Ovary (tissue), 9 donors: ENCODE data around the gene RAB31. TPM values are rescaled to one million over a fixed set of nuclear protein-coding genes. Genes with fewer than 3 reads are reported as not detected.

Experiments
- DNase-seq, 5 donors: peaks; one replicate each; pipeline ENCODE4 v3.0.0-alpha.2; 2019 to 2020
- H3K27ac ChIP-seq, 2 donors: fragments of 200-600 bp; one replicate each; pipeline versions ENCODE4 v1.5.1 to v1.8.0; 2019 to 2022
- H3K27me3 ChIP-seq: fragments of 200-600 bp; one replicate; pipeline ENCODE4 v1.8.0; 2022
- H3K36me3 ChIP-seq: fragments of 200-600 bp; sonication (generic); one replicate; pipeline ENCODE4 v1.5.1; 2019
- H3K4me1 ChIP-seq: one replicate; pipeline ENCODE4 v1.8.1; 2013; ENCODE audit warnings: mild to moderate bottlenecking, moderate library complexity; ENCODE audit not compliant: insufficient read depth
- H3K4me3 ChIP-seq: fragments of 200-600 bp; sonication (generic); one replicate; pipeline ENCODE4 v1.5.1; 2017
- H3K9me3 ChIP-seq, 2 donors: fragments of 200-600 bp in 1 of 2; sonication (generic) in 1 of 2; one replicate each; pipeline versions ENCODE4 v1.5.1 to v1.8.1; 2013 to 2019; ENCODE audit warnings: mild to moderate bottlenecking in 1 of 2, moderate library complexity in 1 of 2
- EP300 ChIP-seq: sonication (generic); formaldehyde crosslinking; IDR thresholded peaks from one replicate; pipeline ENCODE4 v1.6.1; 2017; ENCODE audit warnings: antibody characterized with exemption
- POLR2A ChIP-seq: fragments of 450-650 bp; IDR thresholded peaks from one replicate; pipeline ENCODE4 v1.6.1; 2017; ENCODE audit warnings: antibody characterized with exemption, mild to moderate bottlenecking, moderate library complexity
- WGBS, 3 donors: extraction: QIAGEN DNeasy Blood & Tissue Kit in 1 of 3; methylation state at CpG; one replicate each; pipeline versions ENCODE4 v1.1.5 to v1.1.7; 2013 to 2017; 5-methylcytosine and 5-hydroxymethylcytosine counted together
- intact Hi-C, 4 donors: fragments of 100-400 bp; cut with DNase I; formaldehyde crosslinking; loops; one replicate each; pipeline versions ENCODE4 v1.11.0 to v1.15.1; 2022 to 2023
- polyA plus RNA-seq, 2 donors: library from polyadenylated mRNA; stranded (reverse); fragments of 200-250 nt in 1 of 2; fragments of 350-450 nt in 1 of 2; fragmentation: Illumina TruSeq in 1 of 2; extraction: RNeasy Lipid Tissue Mini Kit (QIAGEN cat#74804) in 1 of 2; gene quantifications; one replicate each; pipeline ENCODE4 v1.2.3, GENCODE V29; 2013 to 2014
- total RNA-seq, 7 donors: library from RNA; depleted of rRNA in 2 of 7; stranded (reverse); fragments of >200 nt in 2 of 7; fragmentation: NEBNext Ultra II Directional in 3 of 7; extraction: Animal tissue kit (Norgen Biotek cat#: 25700) in 3 of 7; gene quantifications; one replicate each; pipeline versions ENCODE4 v1.1.0 to v1.2.4, GENCODE V29; 2016 to 2023
- TF ChIP-seq, protein P1 (sequence below), 3 donors: fragments of 450-650 bp in 2 of 3; fragments of 200-600 bp in 1 of 3; IDR thresholded peaks; one replicate each; pipeline versions ENCODE4 v1.5.1 to v1.8.0; 2016 to 2022; ENCODE audit warnings: antibody characterized with exemption in 3 of 3, mild to moderate bottlenecking in 1 of 3
- donor health status: DM: no; HTN: no; CAD: no; lungs with moderate emphysema.
- donor health status: DM: no; HTN: no; CAD: no.
- donor health status: Bipolar disorder and iron deficiency.
- donor health status: DM: yes; HTN: yes; CAD: no.
- donor health status: DM: no; HTN: no; CAD: no.
- donor health status: DM: yes; HTN: yes; CAD: no.

Gene RAB31
- total and polyA plus RNA-seq, 9 donors: 37.9 to 188 (median 62.8) TPM

DNA sequence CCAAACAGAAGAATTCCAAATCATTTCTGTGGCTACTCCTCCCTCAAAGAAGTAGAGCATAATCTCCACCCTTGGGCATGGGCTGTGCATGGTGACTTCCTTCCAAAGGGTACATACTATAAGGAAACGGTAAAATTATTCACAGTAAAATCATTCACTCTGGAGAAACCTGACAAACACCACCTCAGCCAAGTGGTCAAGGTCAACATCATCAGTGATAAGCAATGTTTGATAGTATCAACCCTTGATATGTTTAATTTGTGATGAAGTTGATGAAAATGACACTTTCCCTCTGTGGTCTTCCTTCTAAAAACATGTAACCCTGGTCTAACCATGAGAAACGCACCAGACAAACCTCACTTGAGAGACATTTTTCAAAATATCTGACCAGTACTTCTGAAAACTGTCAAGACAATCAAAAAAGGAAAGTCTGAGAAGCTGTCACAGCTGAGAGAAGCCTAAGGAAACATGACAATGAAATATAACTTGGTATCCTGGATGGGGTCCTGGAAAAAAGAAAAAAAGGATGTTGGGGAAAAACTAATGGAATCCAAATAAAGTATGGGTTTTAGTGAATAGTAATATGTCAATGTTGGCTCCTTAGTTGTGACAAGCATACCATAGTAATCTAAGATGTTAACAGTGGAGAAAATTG is 168.2 kb downstream of the RAB31 start:
- Histone ChIP-seq H3K27me3 (no peaks in the 10 kb centered on the region), H3K9me3 (no peaks in the 10 kb centered on the region), H3K27ac (peak overlapping the region in 1 of 2 donors; percentile 91), H3K4me1 (peaks cover 3% of the 10 kb centered on the region), H3K4me3 (no peak overlapping the region), H3K36me3 (no peaks in the 10 kb centered on the region)
- DNase-seq: no peak
- 69 to 78% (median 72%) methylated on average over 2 of the region's 2 CpGs for WGBS, 3 donors
- intact Hi-C loops: no loop called here
- TF ChIP-seq EP300 (no peak), POLR2A (no peak)
- TF ChIP-seq, protein P1, sequence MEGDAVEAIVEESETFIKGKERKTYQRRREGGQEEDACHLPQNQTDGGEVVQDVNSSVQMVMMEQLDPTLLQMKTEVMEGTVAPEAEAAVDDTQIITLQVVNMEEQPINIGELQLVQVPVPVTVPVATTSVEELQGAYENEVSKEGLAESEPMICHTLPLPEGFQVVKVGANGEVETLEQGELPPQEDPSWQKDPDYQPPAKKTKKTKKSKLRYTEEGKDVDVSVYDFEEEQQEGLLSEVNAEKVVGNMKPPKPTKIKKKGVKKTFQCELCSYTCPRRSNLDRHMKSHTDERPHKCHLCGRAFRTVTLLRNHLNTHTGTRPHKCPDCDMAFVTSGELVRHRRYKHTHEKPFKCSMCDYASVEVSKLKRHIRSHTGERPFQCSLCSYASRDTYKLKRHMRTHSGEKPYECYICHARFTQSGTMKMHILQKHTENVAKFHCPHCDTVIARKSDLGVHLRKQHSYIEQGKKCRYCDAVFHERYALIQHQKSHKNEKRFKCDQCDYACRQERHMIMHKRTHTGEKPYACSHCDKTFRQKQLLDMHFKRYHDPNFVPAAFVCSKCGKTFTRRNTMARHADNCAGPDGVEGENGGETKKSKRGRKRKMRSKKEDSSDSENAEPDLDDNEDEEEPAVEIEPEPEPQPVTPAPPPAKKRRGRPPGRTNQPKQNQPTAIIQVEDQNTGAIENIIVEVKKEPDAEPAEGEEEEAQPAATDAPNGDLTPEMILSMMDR (IDR thresholded peaks at IDR 0.05): no peak

DNA sequence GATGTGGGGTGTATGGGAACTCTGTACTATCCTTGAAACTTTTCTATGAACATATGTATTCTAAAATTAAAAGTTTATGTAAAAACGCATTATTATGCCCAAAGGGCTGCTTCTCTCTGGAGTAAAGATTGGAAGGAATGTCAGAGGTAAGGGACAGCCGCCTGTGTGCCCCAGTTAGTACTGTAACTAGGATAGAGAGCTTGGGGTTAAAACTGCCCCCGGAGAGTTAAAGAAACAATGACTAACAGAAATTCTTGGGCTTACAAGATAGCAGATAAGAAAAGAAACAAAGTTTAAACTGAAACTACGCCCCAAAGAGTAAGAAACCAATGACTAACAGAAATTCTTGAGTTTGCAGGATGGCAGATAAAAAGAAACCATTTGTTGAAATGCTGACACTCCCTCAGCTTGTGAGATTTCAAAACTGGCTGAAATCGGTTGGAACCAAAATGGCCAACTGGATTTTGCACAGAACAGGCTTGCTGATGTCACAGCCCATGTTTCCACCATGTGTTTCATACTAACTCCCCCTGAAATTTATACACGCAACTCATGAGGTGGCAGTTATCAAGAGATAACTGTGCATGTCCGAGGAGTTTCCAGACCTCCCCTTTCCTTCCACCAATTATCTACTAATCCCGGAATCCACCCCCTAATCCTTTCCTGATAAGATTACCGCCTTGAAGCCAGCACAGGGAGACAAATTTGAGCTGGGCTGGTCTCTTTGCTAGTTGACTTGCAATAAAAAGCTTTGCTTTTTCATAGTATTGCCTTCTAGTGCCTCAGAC is 169.0 kb downstream of the RAB31 start:
- WGBS, 3 donors: 2 to 6% (median 4%) methylated on average over 9 of the region's 9 CpGs
- H3K9me3 ChIP-seq: no peaks in the 10 kb centered on the region
- DNase-seq: peak in 4 of 5 donors; percentile 54 to 84 (median 72)
- intact Hi-C loops: no loop called here
- H3K4me1 ChIP-seq: peaks cover 3% of the 10 kb centered on the region
- H3K36me3 ChIP-seq: no peaks in the 10 kb centered on the region
- peak; percentile 70 for TF ChIP-seq EP300
- TF ChIP-seq POLR2A: no peak
- peak overlapping the region; percentile 18 for H3K4me3 ChIP-seq
- H3K27ac ChIP-seq: peak overlapping the region in 1 of 2 donors; percentile 91
- no peaks in the 10 kb centered on the region for H3K27me3 ChIP-seq

DNA sequence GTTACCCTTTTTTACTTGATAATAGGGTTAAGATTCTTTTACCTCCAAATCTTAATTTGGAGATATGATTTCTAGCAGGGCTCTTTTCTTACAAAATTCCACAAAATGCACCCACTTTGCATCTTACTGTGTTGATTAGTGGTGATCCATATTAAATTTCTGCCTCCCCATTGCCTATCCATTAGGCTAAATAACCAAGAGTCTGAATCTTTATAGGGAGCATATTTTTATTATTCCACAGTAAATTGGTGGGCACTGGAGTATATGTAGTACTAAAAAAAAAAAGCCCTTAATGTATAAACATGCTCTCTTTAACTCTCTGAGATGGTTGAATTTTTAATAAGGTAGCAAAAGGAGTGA is 169.5 kb downstream of the RAB31 start:
- intact Hi-C loops: no loop called here
- peak overlapping the region; percentile 18 for H3K4me3 ChIP-seq

DNA sequence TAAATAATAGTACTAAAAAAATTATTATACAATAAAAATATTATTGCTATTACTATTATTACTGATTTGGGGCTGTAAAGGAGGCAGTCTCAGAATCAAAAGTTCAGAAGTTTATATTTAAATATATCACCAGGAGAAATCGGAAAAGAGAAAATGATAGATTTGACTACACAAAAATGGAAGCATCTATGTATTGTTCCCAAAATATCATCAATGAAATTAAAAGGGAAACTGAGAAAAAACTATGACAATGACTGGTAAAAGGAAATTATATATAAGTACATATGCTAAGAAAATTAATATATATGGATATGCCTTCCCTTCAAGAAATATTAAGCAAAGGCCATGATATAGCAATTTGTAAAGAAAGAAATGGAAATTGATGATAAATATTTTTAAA is 170.0 kb downstream of the RAB31 start:
- H3K4me3 ChIP-seq: no peak overlapping the region
- intact Hi-C loops: no loop called here
- no peaks in the 10 kb centered on the region for H3K36me3 ChIP-seq
- TF ChIP-seq, protein P1 (IDR thresholded peaks at IDR 0.05): no peak
- TF ChIP-seq EP300 (no peak), POLR2A (no peak)
- H3K27ac ChIP-seq: peak overlapping the region in 1 of 2 donors; percentile 91
- DNase-seq: no peak
- H3K4me1 ChIP-seq: peaks cover 3% of the 10 kb centered on the region
- 97 to 98% (median 97%) methylated on average over 1 of the region's 1 CpG for WGBS, 3 donors
- H3K27me3 ChIP-seq: no peaks in the 10 kb centered on the region
- H3K9me3 ChIP-seq: no peaks in the 10 kb centered on the region

More for the DNA sequence above, 169.5 kb downstream of the RAB31 start:
- no peaks in the 10 kb centered on the region for H3K36me3 ChIP-seq
- H3K9me3 ChIP-seq: no peaks in the 10 kb centered on the region
- no peak for DNase-seq
- peaks cover 3% of the 10 kb centered on the region for H3K4me1 ChIP-seq
- H3K27me3 ChIP-seq: no peaks in the 10 kb centered on the region
- H3K27ac ChIP-seq: peak overlapping the region in 1 of 2 donors; percentile 91
- TF ChIP-seq, protein P1 (IDR thresholded peaks at IDR 0.05): no peak
- no peak for TF ChIP-seq EP300

DNA sequence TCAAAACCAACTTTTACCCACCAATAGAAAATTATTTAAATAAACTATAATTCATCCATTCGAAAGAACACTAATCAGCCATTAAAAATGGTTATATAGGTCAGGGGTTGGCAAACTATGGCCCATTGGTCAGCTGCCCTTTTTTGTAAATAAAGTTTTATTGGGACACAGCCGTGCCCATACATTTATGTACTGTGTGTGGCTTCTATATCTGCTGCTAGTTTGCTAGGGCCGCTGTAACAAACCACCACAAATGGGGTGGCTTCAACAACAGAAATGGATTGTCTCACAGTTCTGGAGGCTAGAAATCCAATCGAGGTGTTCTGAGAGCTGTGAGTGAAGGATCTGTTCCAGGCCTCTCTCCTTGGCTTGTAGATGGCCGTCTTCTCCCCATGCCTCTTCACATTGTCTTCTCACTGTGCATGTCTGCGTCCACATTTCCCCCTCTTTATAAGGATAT is 170.7 kb downstream of the RAB31 start:
- no peak overlapping the region for H3K4me3 ChIP-seq
- no peak overlapping the region for H3K27ac ChIP-seq
- TF ChIP-seq, protein P1 (IDR thresholded peaks at IDR 0.05): no peak
- TF ChIP-seq EP300 (no peak), POLR2A (no peak)
- 97 to 98% (median 97%) methylated on average over 6 of the region's 6 CpGs for WGBS, 3 donors
- no peak for DNase-seq
- H3K9me3 ChIP-seq: no peaks in the 10 kb centered on the region
- no peaks in the 10 kb centered on the region for H3K27me3 ChIP-seq
- H3K4me1 ChIP-seq: peaks cover 3% of the 10 kb centered on the region
- intact Hi-C loops: no loop called here
- no peaks in the 10 kb centered on the region for H3K36me3 ChIP-seq
